Keratinocyte (primary cell): ENCODE results near the gene SDK1. TPM values are rescaled to one million over a fixed set of nuclear protein-coding genes. Genes with fewer than 3 reads are reported as not detected.

Source experiments
- DNase-seq: peaks from one replicate; pipeline ENCODE4 v3.0.0-alpha.2; 2011; ENCODE audit warnings: low read depth, missing footprints, low spot score
- FAIRE-seq: peaks from 2 replicates; lab custom pipeline; 2011; peaks lifted over from hg19 to GRCh38; lab: Jason Lieb, UNC
- H2AFZ ChIP-seq: 2 replicates; pipeline ENCODE4 v1.6.0; 2012; ENCODE audit warnings: low read length, control low read depth, inconsistent platforms; ENCODE audit not compliant: control insufficient read depth
- H3K27ac ChIP-seq: 2 replicates; pipeline ENCODE4 v1.5.1; 2011; ENCODE audit warnings: low read length; ENCODE audit not compliant: control insufficient read depth, insufficient read depth
- H3K27me3 ChIP-seq: 3 replicates; pipeline ENCODE4 v1.6.0; 2011; ENCODE audit warnings: low read length; ENCODE audit not compliant: control insufficient read depth, insufficient read depth; ENCODE audit errors: extremely low read depth
- H3K36me3 ChIP-seq, 2 experiments: 2 replicates in 1 of 2; 3 replicates in 1 of 2; pipeline ENCODE4 v1.5.1; 2011; ENCODE audit warnings: low read length in 2 of 2, mild to moderate bottlenecking in 1 of 2; ENCODE audit not compliant: control insufficient read depth in 2 of 2, insufficient read depth in 2 of 2; ENCODE audit errors: extremely low read depth in 1 of 2
- H3K4me1 ChIP-seq: 3 replicates; pipeline ENCODE4 v1.5.1; 2011; ENCODE audit warnings: low read length; ENCODE audit not compliant: control insufficient read depth, insufficient read depth; ENCODE audit errors: extremely low read depth
- H3K4me2 ChIP-seq: 3 replicates; pipeline ENCODE4 v1.6.0; 2011; ENCODE audit warnings: low read depth, low read length; ENCODE audit not compliant: control insufficient read depth, insufficient read depth; ENCODE audit errors: extremely low read depth
- H3K4me3 ChIP-seq, 3 experiments: fragments of 200-600 bp in 1 of 3; sonication (generic) in 1 of 3; 2 replicates in 2 of 3; 3 replicates in 1 of 3; pipeline ENCODE4 v1.5.1; 2011 to 2016; ENCODE audit warnings: low read length in 3 of 3, mild to moderate bottlenecking in 3 of 3, control low read depth in 2 of 3, inconsistent platforms in 1 of 3, low read depth in 1 of 3, mixed read lengths in 1 of 3, mixed run types in 1 of 3, moderate library complexity in 1 of 3; ENCODE audit not compliant: control insufficient read depth in 2 of 3, insufficient read depth in 2 of 3; ENCODE audit errors: extremely low read depth in 1 of 3
- H3K79me2 ChIP-seq: 2 replicates; pipeline ENCODE4 v1.6.0; 2012; ENCODE audit warnings: low read length; ENCODE audit not compliant: control insufficient read depth, insufficient read depth
- H3K9ac ChIP-seq: 3 replicates; pipeline ENCODE4 v1.6.0; 2011; ENCODE audit warnings: low read length; ENCODE audit not compliant: control insufficient read depth, insufficient read depth; ENCODE audit errors: extremely low read depth
- H3K9me1 ChIP-seq: 3 replicates; pipeline ENCODE4 v1.6.0; 2011; ENCODE audit warnings: low read length; ENCODE audit not compliant: control insufficient read depth, insufficient read depth; ENCODE audit errors: extremely low read depth
- H3K9me3 ChIP-seq: 2 replicates; pipeline ENCODE4 v1.5.1; 2012; ENCODE audit warnings: low read depth, low read length; ENCODE audit not compliant: control insufficient read depth
- H4K20me1 ChIP-seq: 3 replicates; pipeline ENCODE4 v1.6.0; 2011; ENCODE audit warnings: low read length; ENCODE audit not compliant: control insufficient read depth, insufficient read depth; ENCODE audit errors: extremely low read depth
- CTCF ChIP-seq, 3 experiments: IDR thresholded peaks in 1 of 3; conservative IDR thresholded peaks in 1 of 3; optimal IDR thresholded peaks in 1 of 3; 2 replicates in 2 of 3; 3 replicates in 1 of 3; pipeline versions ENCODE3 to v1.5.1; 2011; ENCODE audit warnings: low read length in 3 of 3, mild to moderate bottlenecking in 3 of 3, moderate library complexity in 2 of 3, control low read depth in 1 of 3, inconsistent platforms in 1 of 3; ENCODE audit not compliant: insufficient read depth in 2 of 3; ENCODE audit errors: extremely low read depth in 1 of 3
- EZH2 ChIP-seq: IDR thresholded peaks from one replicate; pipeline ENCODE4 v1.6.1; 2012; ENCODE audit warnings: inconsistent platforms, mild to moderate bottlenecking, low read length, moderate library complexity
- dilution Hi-C: fragments of 300-500 bp; cut with MboI; formaldehyde crosslinking; loops from one replicate; pipeline ENCODE4 v1.7.0; 2020; ENCODE audit warnings: low sequenced_read_pairs; ENCODE audit not compliant: extremely low pct_ligation_motif_present
- polyA plus RNA-seq, 5 experiments: library from polyadenylated mRNA; depleted of rRNA in 3 of 5; stranded (reverse) in 3 of 5; stranded (forward) in 1 of 5; unstranded in 1 of 5; fragments of >200 nt; gene quantifications; 1 replicate in 1 of 5; 2 replicates in 3 of 5; 3 replicates in 1 of 5; pipeline versions ENCODE4 v1.2.1 to v1.2.3, GENCODE V29; 2011 to 2012; ENCODE audit warnings: missing spikeins in 2 of 5, low read depth in 1 of 5, low replicate concordance in 1 of 5

The SDK1 gene
- polyA plus RNA-seq, 1 donor (not counting 4 experiments of a cell fraction or from before 2014, with no cell fraction given): 0.66 TPM

- TF ChIP-seq EZH2 (no peak), CTCF (optimal IDR thresholded peaks at IDR 0.05 in 1 of 3, IDR thresholded peaks at IDR 0.05 in 1 of 3, conservative IDR thresholded peaks at IDR 0.05 in 1 of 3; ENCODE audit: extremely low read depth in 1 of 3, insufficient read depth in 2 of 3, low read length in 3 of 3) (no peak)
- no peak for FAIRE-seq
These were observed 382.8 kb downstream of the SDK1 start for GRCh38 chr7:3683546-3684539.

GRCh38 chr7:3688071-3688470, 387.0 kb downstream of the SDK1 start:
- no peaks in the 10 kb centered on the region for H3K79me2 ChIP-seq
- no peaks in the 10 kb centered on the region for H3K4me1 ChIP-seq
- TF ChIP-seq EZH2: no peak
- TF ChIP-seq CTCF (optimal IDR thresholded peaks at IDR 0.05 in 1 of 3, IDR thresholded peaks at IDR 0.05 in 1 of 3, conservative IDR thresholded peaks at IDR 0.05 in 1 of 3; ENCODE audit: extremely low read depth in 1 of 3, insufficient read depth in 2 of 3, low read length in 3 of 3): no peak
- H3K9ac ChIP-seq: no peak overlapping the region
- H3K4me2 ChIP-seq: no peak overlapping the region
- dilution Hi-C loops: no loop called here
- H3K27ac ChIP-seq: no peak overlapping the region
- H3K9me1 ChIP-seq: no peaks in the 10 kb centered on the region
- H3K27me3 ChIP-seq: no peaks in the 10 kb centered on the region
- no peaks in the 10 kb centered on the region for H4K20me1 ChIP-seq
- no peaks in the 10 kb centered on the region for H3K36me3 ChIP-seq
- H3K9me3 ChIP-seq: no peaks in the 10 kb centered on the region
- DNase-seq (no peak), FAIRE-seq (no peak)
- no peak overlapping the region for H2AFZ ChIP-seq
- H3K4me3 ChIP-seq: no peak overlapping the region

More at GRCh38 chr7:3683546-3684539, 382.8 kb downstream of the SDK1 start:
- no peaks in the 10 kb centered on the region for H3K27me3 ChIP-seq
- no peak overlapping the region for H3K4me2 ChIP-seq
- no peak overlapping the region for H3K4me3 ChIP-seq
- dilution Hi-C loops: no loop called here
- no peaks in the 10 kb centered on the region for H3K79me2 ChIP-seq
- no peaks in the 10 kb centered on the region for H3K9me3 ChIP-seq
- no peaks in the 10 kb centered on the region for H3K4me1 ChIP-seq
- no peak for DNase-seq
- no peak overlapping the region for H3K9ac ChIP-seq
- no peaks in the 10 kb centered on the region for H3K9me1 ChIP-seq
- H3K27ac ChIP-seq: no peak overlapping the region
- no peak overlapping the region for H2AFZ ChIP-seq
- no peaks in the 10 kb centered on the region for H4K20me1 ChIP-seq
- H3K36me3 ChIP-seq: no peaks in the 10 kb centered on the region
